Measurements from ENCODE around the gene PIK3R3.

The PIK3R3 gene

DNA sequence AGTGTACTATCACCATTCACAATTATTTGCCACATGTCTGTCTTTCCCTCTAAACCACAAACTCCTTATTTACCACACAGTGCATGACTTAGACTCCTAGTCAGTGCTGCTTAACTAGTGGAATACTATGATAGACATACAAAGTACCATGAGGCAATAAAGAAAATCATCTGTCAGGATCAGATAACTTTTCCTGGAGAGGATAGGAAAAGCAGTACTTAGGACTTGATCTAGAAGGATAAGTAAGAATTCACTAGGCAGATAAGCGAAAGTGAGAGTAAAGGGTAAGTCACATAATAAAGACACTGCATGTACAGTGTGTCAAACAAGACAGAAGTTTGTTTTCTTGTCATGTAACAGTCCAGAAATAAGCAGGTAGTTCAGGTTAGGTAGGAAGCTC is 21.3 kb upstream of the PIK3R3 start:
- no peak for DNase-seq

DNA sequence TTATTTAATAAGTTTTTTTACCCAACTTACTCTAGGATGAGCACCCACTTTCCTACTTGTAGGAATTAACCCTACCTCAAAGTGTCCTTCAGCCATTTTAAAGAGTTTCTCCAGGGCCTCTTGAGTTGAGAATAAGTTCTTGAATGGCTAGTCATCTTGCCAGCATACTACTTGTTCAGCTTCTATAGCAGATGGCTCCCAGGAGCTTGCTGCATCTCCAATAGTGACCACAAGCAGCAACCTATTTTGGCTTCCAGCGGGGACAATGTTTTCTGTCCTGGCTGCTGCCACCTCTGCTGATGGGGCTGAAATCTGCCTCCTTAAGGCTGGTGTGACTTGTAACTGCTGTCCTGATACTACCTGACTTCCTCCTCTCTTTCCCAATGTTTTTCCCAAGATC is 20.8 kb upstream of the PIK3R3 start:
- DNase-seq: no peak

DNA sequence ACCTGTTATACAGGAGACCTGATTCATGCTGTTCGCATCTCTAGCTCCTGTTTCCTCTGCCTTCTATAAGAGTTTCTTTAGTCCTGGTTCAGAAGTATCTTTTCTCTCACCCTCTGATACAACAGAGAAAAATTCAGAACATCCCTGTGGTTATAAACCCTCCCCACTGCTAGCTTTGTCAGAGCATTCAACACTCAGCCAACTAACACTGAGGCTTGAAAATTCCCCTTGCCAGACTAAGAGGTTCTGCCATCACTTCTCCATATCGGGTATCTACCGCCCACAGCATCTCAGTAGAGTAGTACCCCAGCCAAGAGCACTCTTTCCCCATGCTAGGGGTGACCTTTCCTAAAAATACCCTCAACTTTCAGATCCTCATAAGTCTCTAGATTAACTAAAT is 19.6 kb upstream of the PIK3R3 start:
- no peak for DNase-seq

DNA sequence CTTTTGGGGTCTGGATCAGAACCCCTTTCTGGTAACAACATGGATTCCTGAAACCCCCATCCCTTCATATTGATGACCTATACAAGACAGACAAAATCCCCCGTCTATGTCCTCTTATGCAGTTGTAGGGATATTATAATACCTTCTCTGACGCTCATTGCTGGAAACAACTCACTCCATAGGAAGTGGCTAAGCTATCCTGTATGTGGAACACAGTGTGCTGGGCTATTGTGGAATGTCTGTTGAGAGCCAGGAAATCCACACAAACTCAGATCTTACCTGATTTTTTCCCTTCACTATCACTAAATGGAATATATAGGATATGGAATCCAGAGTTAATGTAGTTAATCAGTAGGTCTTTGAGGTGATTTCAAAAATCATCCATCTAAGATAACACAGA is 17.7 kb upstream of the PIK3R3 start:
- DNase-seq: no peak

DNA sequence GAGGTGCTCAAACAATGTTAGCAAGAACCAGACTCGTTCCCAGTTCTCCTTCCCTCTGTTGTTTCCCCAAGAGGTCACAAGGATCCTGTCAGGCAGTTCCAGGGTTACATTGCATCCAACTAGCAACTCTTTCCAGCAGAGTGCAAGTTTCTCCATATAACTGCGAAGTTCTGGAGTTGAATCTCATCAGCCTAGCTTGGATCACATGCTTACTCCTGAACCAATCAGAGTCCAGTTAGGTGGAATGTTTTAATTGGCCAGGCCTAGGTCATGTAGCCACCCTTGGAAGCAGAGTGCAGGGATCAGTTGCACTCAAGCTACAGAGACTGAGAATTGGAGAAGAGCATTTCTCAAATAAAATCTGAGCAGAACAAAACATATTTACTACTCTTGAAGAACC is 15.9 kb upstream of the PIK3R3 start:
- DNase-seq: no peak

DNA sequence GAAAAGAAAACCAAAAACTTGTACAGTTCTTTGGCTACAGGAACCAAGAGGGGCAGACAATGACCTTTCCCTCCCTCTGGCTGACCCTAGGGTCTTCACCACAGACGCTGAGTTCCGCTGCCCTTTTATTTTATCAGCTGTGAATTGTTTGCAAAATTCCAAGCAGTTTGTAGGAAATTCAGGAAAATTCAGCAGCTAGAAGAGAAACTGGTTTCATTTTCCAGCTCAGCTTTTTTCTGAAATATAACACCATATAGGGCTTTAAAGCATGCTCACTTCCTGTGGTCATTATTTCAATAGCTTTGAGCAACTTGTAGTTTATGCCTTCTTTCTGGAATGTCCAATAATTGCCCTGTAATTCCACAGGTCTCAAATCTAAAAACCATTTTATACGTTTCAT is 5.5 kb upstream of the PIK3R3 start:
- no peak for DNase-seq

DNA sequence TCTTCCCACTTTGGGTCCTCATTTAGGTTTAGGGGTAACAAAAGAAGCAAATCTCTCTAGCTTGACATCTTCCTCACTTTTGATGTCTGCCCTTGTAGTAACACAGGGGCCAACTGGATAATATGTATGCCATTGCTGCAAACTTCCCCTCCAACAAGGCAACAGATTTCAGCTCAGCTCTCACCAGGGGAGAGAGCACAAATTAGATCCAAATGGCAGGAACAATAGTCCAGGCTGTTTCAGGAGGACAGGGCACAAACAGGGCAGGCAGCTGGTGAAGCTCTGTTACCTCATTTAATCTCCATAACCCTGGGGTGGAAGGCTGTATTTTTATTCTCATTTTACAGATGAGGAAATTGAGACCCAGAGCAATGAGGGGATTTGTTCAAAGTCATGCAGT is 4.3 kb upstream of the PIK3R3 start:
- DNase-seq: no peak

DNA sequence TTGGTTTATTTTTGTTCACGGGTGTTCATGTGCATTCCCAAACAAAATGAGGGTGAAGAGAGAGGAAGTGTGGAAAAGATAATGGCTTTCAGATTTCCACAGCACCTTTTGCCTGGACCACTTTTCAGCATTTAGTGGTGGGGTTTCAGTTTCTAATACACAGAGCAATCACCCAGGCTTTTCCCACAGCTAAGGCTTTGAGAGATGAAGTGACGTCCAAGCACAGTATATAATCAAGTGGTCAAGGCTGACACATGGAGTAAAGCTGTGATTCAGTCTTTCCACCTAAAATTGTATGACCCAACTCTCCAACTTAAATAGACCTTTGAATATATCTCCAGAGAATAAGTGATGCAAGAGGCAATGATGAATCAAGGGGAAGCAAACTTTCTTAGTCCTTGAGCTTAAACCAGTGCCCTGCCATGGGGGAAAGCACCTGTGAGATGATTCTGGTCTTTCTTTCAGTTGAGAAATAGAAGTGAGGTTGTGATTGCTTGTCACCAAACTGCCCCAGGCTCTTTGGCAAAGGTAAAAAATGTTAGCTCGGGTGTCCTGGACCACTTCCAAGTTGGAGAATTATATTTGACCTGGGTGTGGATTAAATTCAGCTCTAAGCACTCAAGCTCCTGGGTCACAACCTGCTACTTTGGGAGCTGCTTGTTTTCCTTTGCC is 2.4 kb upstream of the PIK3R3 start:
- no peak for DNase-seq

DNA sequence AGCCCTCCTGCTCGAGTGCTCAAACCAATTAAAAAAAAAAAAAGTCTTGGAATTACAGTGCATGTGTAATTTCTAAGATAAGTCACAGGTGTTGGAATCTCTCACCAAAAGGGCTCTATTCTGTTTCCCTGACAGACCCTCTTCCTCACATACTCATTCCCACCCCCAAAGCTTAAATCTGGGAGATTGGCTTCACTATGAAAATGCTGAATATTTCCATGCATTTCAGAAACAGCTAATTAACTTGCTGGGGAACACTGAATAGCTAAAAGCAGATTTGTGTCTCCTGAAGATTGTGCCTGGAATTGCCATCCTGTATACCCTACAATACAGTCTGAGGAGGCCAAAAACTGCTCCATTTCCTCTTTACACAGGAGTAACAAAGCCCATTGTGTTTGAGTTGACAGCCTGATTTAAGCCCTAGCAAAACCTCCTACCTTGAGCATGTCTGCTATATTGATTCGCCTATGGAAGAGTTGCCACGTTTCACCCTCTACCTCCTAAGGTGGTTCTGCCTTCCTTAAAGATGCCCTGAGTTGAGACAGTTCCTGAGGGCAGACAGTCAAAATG is 1.4 kb upstream of the PIK3R3 start:
- DNase-seq: no peak

DNA sequence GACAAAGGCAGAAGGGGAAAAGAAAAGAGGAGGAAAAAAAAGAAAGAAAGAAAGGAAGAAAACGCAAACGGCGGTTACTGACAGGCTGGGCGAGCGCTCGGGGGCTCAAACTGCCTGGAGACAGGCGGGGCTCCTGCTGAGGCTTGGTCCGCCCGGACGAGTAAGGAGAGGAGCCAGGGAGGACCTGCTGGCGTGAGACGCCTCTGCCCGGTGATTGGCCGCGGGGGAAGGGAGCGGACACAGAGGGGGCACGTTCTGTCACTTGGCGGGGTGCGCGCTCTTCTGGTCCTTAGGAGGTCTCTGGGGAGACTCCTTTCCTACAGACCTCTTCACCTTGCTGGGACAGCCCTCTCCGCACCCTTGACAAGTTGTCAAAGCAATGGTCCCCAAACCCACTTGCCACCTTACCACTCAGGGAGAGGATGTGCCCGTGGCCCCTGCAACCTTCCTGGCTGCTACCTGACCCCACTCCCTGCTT is 791 bp upstream of the PIK3R3 start:
- no peak for DNase-seq

DNA sequence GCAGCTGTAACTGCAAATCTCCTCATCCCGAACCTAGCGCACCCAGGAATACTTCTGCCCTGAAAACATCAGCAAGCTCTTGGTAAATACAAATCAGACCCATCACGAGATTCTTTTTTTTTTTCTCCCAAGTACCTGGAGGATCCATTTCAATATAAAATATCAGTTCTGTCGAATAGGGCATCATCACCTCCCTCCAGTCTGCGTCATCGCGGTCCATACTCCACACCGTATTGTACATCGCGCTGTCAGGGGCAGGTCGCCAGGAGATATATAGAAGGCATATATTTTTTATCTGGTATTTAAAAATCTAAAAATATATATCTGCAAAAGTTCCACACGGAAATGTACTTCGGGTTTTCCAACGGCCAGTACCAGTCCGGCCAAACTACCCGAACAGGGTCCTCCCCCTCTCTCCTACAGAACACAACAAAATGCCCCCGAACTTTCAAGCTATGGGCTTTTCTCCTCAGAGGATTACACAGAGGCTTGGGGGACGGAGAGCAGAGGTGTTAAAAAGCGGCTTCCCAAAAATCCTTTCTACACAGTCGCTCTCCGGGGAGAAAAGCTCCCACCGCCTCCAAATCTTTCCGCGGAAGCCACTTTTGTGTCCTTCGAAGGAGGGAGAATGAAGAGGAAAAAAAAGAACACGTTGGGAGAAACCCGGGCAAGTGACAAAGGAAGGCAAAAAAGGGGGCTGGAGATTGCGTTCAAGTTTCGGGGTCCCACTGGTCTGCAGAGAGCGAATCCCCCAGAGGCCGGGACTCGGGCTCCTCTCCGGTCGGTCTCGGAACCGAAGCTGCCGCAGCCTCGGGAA is 509 bp downstream of the PIK3R3 start:
- DNase-seq: peak; percentile 24

DNA sequence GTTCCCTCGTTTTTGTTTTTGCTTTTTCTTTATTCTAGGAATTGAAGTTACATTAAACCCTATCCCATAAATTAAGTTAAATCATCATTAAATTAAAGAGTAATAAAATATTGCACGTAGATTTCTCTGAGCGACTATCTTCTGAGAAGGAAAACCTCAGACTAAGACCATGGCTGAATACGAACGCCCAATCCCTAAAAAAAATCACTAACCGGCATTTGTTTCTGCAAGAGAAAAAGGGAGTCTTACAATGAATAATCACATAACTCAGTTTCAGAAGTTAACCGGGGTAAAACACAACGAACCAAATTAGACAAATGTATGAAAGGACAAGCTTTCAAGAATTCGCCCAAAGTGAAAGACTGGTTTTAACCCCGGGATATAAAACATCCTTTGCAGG is 1.3 kb downstream of the PIK3R3 start:
- DNase-seq: no peak

DNA sequence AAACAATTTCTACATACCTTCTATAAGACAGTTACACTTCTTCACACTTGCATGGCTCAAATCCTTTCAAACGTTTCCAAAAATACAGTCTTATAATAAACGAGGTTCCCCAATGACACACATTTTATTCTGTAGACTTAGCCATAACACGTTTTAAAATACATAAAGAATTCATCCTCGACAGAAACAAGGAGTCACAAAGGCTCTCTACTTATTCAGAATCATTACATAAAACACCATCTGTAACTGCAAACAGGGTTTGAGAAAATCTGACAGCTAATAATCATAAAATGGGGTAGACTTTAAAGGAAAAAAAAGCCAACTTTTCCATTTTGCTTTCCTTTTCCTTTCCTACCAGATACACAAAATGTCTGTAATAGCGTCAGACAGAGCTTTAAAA is 1.8 kb downstream of the PIK3R3 start:
- no peak for DNase-seq

DNA sequence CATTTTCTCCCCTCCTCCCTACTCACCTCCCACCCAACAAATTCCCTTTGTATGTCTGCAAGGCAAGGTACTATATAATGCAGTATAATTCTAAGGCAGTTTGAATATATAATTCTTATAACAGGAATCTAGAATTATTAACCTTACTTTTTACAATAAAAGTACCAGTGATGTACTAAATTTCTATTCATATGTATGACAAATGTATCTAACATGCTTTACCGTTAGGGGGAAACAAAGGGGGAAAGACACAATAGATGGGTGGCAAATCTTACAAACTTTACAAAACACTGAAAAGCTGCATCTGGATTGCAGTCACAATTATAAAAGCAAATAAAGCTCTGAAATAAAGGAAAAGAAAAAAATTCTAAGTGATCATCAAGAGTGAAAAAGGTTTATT is 2.3 kb downstream of the PIK3R3 start:
- DNase-seq: no peak

DNA sequence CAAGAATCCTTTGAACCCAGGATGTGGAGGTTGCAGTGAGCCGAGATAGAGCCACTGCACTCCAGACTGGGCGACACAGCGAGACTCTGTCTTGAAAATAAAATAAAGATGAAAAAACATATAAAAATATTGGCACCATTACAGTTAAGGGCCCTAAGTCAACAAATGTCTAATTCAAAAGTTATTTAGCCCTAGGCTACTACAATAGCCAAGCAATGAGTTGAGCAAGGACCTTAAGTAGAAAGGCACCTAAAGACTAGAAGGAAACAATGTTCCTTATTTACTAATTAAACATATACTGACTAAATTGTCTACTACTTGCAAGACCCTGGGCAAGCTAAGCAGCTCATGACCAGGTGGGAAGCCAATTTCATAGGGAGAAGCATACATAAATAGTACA is 4.1 kb downstream of the PIK3R3 start:
- DNase-seq: no peak

DNA sequence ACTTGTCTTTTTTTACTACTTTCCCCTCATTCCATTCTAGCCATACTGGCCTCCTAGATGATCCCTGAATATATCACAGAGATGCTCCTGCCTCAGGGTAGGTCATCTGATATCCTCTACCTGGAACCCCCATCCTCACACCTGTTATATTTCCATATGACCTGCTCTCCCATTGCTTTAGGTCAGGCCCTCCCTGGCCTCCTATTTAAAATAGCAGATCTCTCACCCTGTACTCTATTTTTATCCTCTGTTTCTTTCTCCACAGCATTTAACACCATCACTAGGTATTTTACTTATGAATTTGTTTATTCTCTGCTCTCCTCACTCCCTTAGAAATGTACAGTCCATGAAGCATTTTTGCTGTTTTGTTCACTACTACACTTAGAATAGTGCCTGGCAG is 13.6 kb downstream of the PIK3R3 start:
- no peak for DNase-seq

DNA sequence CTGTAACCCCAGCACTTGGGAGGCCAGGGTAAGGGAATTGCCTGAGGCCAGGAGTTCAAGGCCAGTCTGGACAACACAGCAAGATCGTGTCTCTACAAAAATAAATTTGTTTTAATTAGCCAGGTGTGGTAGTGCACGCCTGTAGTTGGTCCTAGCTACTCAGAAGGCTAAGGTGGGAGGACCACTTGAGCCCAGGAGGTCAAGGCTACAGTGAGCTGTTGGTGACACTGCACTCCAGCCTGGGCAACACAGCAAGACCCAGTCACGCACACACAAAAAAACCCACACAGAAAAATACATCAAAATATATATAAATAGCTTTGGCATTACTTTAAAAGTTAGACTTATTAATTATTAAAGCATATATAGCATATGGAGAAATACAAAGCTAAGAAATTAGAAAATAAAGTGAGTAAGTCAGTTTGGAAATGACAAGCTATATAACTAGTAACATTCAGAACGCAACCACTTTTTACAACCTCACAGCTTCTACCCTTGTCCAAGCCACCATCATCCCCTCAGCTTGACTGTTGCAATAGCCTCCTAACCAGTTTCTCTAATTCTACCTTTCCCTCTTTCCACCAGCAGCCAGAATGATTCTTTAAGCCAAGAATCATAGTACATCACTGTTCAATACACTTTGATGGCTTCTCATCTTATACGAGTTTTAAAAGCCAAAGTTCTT is 14.5 kb downstream of the PIK3R3 start:
- DNase-seq: peak; percentile 10

DNA sequence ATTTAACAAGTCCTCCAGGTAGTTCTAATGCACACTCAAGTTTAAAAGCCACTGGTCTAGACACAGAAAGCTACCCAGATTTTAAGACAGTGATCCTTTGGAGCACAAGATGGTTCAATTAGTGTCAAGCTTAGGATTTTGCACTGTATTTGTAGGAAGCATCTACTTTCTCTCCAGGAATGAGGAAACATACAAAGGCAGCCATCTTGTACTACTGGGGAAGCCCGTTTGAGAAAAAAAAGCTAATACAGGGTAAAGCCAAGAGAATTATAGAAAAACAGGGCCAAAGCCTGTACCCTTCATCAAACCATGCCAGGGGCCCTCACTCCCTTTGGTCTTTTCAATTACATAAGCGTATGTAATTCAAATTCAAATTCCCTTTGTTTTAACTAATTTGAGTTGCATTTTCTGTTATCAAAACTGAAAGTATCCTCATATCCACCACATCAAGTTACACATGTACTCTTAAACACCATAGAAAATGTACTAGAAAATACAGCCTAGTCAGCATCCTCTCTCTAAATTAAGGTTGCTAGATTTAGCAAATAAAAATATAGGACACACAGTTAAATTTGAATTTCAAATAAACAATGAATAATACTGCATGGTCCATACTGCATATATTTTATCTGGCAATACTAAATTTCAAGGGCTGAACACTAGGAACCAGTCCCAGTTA is 17.4 kb downstream of the PIK3R3 start:
- no peak for DNase-seq

DNA sequence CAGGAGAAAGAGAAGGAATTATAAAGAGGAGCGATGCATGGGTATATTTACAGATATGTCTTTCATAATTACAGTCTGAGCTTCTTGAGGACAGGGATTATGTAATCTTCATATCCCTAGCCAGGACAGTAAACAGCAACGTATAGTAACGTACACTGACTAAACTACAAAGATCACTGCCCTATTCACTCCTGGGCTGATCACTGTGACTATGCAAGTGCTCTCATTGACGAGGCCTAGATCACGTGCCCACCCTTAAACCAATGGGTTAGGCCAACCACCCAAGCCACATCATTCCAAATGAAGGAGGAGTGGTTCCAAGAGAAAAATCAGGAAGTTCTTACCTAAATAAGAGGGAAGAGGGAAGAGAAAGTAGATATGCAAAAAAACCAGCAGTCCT is 18.5 kb downstream of the PIK3R3 start:
- DNase-seq: no peak

DNA sequence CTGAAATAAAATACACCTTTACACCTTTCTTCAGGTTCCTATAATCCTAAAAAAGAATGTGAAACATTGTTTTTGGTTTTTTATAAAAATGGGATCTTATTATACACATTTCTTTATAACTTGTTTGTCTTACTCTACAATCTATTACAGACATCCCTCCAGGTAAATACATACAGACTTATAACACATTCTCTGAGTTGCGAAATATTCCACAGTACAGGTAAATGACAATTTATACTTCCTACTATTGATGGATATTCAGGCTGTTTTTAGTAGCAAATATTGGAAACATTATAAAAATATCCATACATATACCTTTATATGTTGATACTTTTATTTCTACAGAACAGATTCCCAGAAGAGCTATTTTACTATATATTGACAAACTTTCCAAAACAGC is 20.3 kb downstream of the PIK3R3 start:
- no peak for DNase-seq

DNA sequence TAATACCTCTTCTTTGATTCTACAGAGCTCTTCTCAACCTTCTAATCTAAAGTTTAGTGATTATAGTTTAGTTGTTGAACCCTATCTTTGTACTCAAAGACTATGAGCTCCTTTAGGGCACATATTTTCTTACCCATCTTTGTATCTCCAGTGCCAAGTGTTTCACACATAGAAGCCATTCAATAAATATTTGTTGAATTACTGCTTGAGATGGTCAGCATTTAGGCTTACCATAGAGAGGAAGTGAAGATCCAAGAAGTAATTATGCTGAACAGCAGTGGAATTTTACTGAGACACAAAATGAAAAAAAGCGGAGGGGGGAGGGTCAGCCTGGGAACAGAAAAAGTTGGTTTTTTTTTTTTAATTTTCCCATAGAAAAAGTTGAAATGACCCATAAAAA is 21.9 kb downstream of the PIK3R3 start:
- no peak for DNase-seq

DNA sequence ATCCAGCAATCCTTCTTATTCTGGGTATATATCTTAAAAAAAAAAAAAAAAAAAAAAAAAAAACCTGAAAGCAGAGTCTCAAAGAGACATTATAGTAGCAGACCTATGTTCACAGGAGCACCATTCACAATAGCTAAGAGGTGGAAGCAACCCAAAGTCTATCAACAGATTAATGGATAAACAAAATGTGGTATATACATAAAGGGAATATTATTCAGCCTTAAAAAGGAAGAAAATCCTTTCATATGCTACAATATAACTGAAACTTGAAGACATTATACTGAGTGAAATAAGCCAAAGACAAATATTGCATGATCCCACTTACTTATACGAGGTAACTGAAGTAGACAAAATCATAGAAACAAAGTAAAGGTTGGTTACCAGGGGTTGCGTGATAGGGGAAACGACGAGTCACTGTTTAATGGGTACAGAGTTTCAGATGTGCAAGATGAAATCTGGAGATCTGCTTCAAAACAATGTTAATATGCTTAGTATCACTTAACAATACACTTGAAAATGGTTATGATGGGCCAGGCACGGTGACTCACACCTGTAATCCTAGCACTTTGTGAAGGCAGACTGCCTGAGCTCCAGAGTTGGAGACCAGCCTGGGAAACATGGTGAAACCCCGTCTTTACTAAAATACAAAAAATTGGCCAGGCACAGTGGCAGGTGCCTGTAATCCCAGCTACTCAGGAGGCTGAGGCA is 29.5 kb downstream of the PIK3R3 start:
- peak; percentile 8 for DNase-seq
